Stimulated activated memory B cell treated with anti-CD40 and anti-IgM and Interleukin-4, amounts not matched to agents 10 μg/mL and 1 μg/mL and 100 μg/mL, for 72 hours (primary cell): ENCODE data around the gene DERL3.

Source experiments
- ATAC-seq: fragments of 150-1000 bp; cut with Tn5 transposase; 2 replicates; pipeline ENCODE4 v1.10.0; 2021
- H3K27ac Mint-ChIP-seq: one replicate; pipeline ENCODE4 v1.8.0; 2022; ENCODE audit warnings: mild to moderate bottlenecking, mixed read lengths
- H3K27me3 Mint-ChIP-seq: one replicate; pipeline ENCODE4 v1.8.0; 2022; ENCODE audit warnings: mixed read lengths
- H3K36me3 Mint-ChIP-seq: one replicate; pipeline ENCODE4 v1.8.0; 2022; ENCODE audit warnings: mixed read lengths
- H3K4me1 Mint-ChIP-seq: one replicate; pipeline ENCODE4 v1.8.0; 2022; ENCODE audit warnings: mixed read lengths
- H3K4me3 Mint-ChIP-seq: one replicate; pipeline ENCODE4 v1.8.0; 2022; ENCODE audit warnings: mild to moderate bottlenecking, moderate library complexity, mixed read lengths
- H3K9me3 Mint-ChIP-seq: one replicate; pipeline ENCODE4 v1.8.0; 2022; ENCODE audit warnings: mixed read lengths

The DERL3 gene

GRCh38 chr22:23837911-23838680, 710 bp downstream of the DERL3 start:
- H3K27ac Mint-ChIP-seq, result peak overlapping the region; percentile 88
- ATAC-seq, result peak; percentile 70
- peaks cover 7% of the 10 kb centered on the region for H3K36me3 Mint-ChIP-seq
- no peaks in the 10 kb centered on the region for H3K27me3 Mint-ChIP-seq
- H3K4me1 Mint-ChIP-seq, result peaks cover 70% of the 10 kb centered on the region
- H3K4me3 Mint-ChIP-seq, result peak overlapping the region; percentile 89
- no peaks in the 10 kb centered on the region for H3K9me3 Mint-ChIP-seq

- peaks cover 7% of the 10 kb centered on the region for H3K36me3 Mint-ChIP-seq
- peak overlapping the region; percentile 88 for H3K27ac Mint-ChIP-seq
- no peak for ATAC-seq
- no peaks in the 10 kb centered on the region for H3K27me3 Mint-ChIP-seq
- peak overlapping the region; percentile 89 for H3K4me3 Mint-ChIP-seq
- H3K9me3 Mint-ChIP-seq, result no peaks in the 10 kb centered on the region
- peaks cover 64% of the 10 kb centered on the region for H3K4me1 Mint-ChIP-seq
Observed at GRCh38 chr22:23837496-23837859, 1.3 kb downstream of the DERL3 start.

- Mint-ChIP-seq H3K4me1 (peaks cover 69% of the 10 kb centered on the region), H3K9me3 (no peaks in the 10 kb centered on the region), H3K4me3 (peak overlapping the region; percentile 89), H3K27ac (peak overlapping the region; percentile 88), H3K27me3 (no peaks in the 10 kb centered on the region), H3K36me3 (peaks cover 12% of the 10 kb centered on the region)
- ATAC-seq, result no peak
Observed at GRCh38 chr22:23836692-23837495, 1.9 kb downstream of the DERL3 start.

GRCh38 chr22:23836281-23836680, 2.5 kb downstream of the DERL3 start:
- peaks cover 63% of the 10 kb centered on the region for H3K4me1 Mint-ChIP-seq
- H3K27me3 Mint-ChIP-seq, result no peaks in the 10 kb centered on the region
- ATAC-seq, result no peak
- peak overlapping the region; percentile 88 for H3K27ac Mint-ChIP-seq
- H3K4me3 Mint-ChIP-seq, result peak overlapping the region; percentile 45
- H3K36me3 Mint-ChIP-seq, result peaks cover 12% of the 10 kb centered on the region
- H3K9me3 Mint-ChIP-seq, result no peaks in the 10 kb centered on the region

- Mint-ChIP-seq H3K27me3 (no peaks in the 10 kb centered on the region), H3K27ac (peak overlapping the region; percentile 88), H3K4me1 (peaks cover 57% of the 10 kb centered on the region), H3K4me3 (no peak overlapping the region), H3K36me3 (peaks cover 18% of the 10 kb centered on the region), H3K9me3 (no peaks in the 10 kb centered on the region)
- no peak for ATAC-seq
Observed at GRCh38 chr22:23835484-23836144, 3.2 kb downstream of the DERL3 start.

- peak overlapping the region; percentile 88 for H3K27ac Mint-ChIP-seq
- H3K4me3 Mint-ChIP-seq, result no peak overlapping the region
- H3K4me1 Mint-ChIP-seq, result peaks cover 61% of the 10 kb centered on the region
- H3K36me3 Mint-ChIP-seq, result peaks cover 23% of the 10 kb centered on the region
- no peaks in the 10 kb centered on the region for H3K27me3 Mint-ChIP-seq
- no peaks in the 10 kb centered on the region for H3K9me3 Mint-ChIP-seq
- ATAC-seq, result no peak
Observed at GRCh38 chr22:23834793-23835483, 3.9 kb downstream of the DERL3 start.

GRCh38 chr22:23834406-23834792, 4.4 kb downstream of the DERL3 start:
- H3K36me3 Mint-ChIP-seq, result peaks cover 27% of the 10 kb centered on the region
- ATAC-seq, result no peak
- H3K27ac Mint-ChIP-seq, result no peak overlapping the region
- no peaks in the 10 kb centered on the region for H3K27me3 Mint-ChIP-seq
- no peak overlapping the region for H3K4me3 Mint-ChIP-seq
- H3K4me1 Mint-ChIP-seq, result peaks cover 61% of the 10 kb centered on the region
- no peaks in the 10 kb centered on the region for H3K9me3 Mint-ChIP-seq

- peaks cover 61% of the 10 kb centered on the region for H3K4me1 Mint-ChIP-seq
- peaks cover 32% of the 10 kb centered on the region for H3K36me3 Mint-ChIP-seq
- ATAC-seq, result no peak
- H3K27me3 Mint-ChIP-seq, result no peaks in the 10 kb centered on the region
- no peak overlapping the region for H3K4me3 Mint-ChIP-seq
- no peaks in the 10 kb centered on the region for H3K9me3 Mint-ChIP-seq
- H3K27ac Mint-ChIP-seq, result no peak overlapping the region
Observed at GRCh38 chr22:23833911-23834317, 4.9 kb downstream of the DERL3 start.

GRCh38 chr22:23833017-23833751, 5.6 kb downstream of the DERL3 start:
- peaks cover 38% of the 10 kb centered on the region for H3K36me3 Mint-ChIP-seq
- H3K4me1 Mint-ChIP-seq, result peaks cover 64% of the 10 kb centered on the region
- no peak for ATAC-seq
- H3K4me3 Mint-ChIP-seq, result no peak overlapping the region
- H3K9me3 Mint-ChIP-seq, result no peaks in the 10 kb centered on the region
- no peaks in the 10 kb centered on the region for H3K27me3 Mint-ChIP-seq
- no peak overlapping the region for H3K27ac Mint-ChIP-seq

- Mint-ChIP-seq H3K4me3 (no peak overlapping the region), H3K4me1 (peaks cover 60% of the 10 kb centered on the region), H3K9me3 (no peaks in the 10 kb centered on the region), H3K27me3 (no peaks in the 10 kb centered on the region), H3K36me3 (peaks cover 40% of the 10 kb centered on the region), H3K27ac (no peak overlapping the region)
- ATAC-seq, result no peak
Observed at GRCh38 chr22:23832226-23833016, 6.4 kb downstream of the DERL3 start.

GRCh38 chr22:23831781-23832180, 7.0 kb downstream of the DERL3 start:
- Mint-ChIP-seq H3K4me3 (no peak overlapping the region), H3K27me3 (no peaks in the 10 kb centered on the region), H3K4me1 (peaks cover 56% of the 10 kb centered on the region), H3K9me3 (no peaks in the 10 kb centered on the region), H3K27ac (no peak overlapping the region), H3K36me3 (peaks cover 45% of the 10 kb centered on the region)
- no peak for ATAC-seq

- Mint-ChIP-seq H3K27ac (no peak overlapping the region), H3K36me3 (peaks cover 48% of the 10 kb centered on the region), H3K4me3 (no peak overlapping the region), H3K9me3 (no peaks in the 10 kb centered on the region), H3K27me3 (no peaks in the 10 kb centered on the region), H3K4me1 (peaks cover 51% of the 10 kb centered on the region)
- ATAC-seq, result no peak
Observed at GRCh38 chr22:23831261-23831660, 7.5 kb downstream of the DERL3 start.

GRCh38 chr22:23829845-23830372, 8.9 kb downstream of the DERL3 start:
- H3K4me3 Mint-ChIP-seq, result no peak overlapping the region
- no peaks in the 10 kb centered on the region for H3K27me3 Mint-ChIP-seq
- H3K36me3 Mint-ChIP-seq, result peaks cover 55% of the 10 kb centered on the region
- peaks cover 46% of the 10 kb centered on the region for H3K4me1 Mint-ChIP-seq
- no peak overlapping the region for H3K27ac Mint-ChIP-seq
- H3K9me3 Mint-ChIP-seq, result no peaks in the 10 kb centered on the region
- no peak for ATAC-seq
